NCI-H146 (cell line): ENCODE results near the gene SMIM33.
"Not testable (repeated sequence)": the region's sequence is repeated elsewhere in the genome, so short reads cannot be mapped to it uniquely, and the experiment has no call there.

Experiments used
- DNase-seq: peaks from one replicate; lab custom pipeline; 2025; lab: John Stamatoyannopoulos, UW

SMIM33 gene

DNA sequence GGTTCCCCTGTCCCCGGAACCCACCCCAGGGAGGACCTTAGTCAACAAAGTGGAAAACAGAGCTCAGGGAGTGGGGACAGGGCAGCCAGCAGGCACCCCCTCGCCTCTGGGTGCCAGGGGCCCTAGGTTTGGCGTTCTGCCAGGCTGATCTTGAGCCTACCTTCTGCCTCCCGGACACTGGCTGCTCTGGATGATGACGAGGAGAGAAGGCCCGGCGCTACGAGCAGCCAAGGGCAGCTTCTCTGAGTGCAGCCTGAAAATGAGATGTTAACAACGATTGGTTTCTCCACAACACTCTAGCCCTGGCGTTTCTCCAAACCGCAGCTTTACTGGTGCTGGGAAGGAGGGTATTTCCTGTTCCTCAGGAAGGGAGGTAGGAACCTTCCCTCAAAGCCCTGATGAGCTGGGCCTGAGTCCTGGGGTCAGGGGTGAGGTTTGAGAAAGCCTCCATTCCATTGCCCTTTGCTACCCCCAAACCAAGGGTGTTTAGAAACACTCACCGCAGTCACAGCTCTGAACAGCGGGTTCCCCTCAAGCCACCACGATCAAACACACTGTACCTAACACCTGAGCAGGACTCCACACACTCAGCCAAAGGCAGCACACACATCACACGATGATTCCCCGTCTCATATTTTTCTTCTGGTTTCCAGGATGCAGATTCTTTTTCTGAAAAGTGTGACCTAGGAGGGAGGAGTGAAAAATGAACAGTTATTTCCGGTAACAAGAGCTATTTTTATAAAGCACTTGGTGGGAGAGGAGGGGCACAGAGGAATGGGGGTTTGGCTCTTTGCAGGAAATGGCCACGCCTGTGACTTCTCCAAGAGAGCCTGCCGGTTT, 11.5 kb downstream of the SMIM33 start, which contains the start of gene STING1:
Gene STING1 (minus strand): TSS at position 709 of the 840 bp plus-strand sequence. CDS start 1,054 bp downstream, outside the sequence.
- DNase-seq, result no peak

DNA sequence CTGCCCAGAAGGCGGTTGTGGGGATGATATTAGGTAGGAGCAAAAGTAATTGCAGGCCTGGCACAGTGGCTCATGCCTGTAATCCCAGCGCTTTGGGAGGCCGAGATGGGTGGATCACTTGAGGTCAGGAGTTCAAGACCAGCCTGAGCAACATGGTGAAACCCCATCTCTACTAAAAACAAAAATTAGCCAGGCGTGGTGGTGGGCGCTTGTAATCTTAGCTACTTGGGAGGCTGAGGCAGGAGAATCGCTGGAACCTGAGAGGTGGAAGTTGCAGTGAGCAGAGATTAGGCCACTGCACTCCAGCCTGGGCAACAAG, 12.0 kb downstream of the SMIM33 start:
- DNase-seq, result not testable (repeated sequence)

DNA sequence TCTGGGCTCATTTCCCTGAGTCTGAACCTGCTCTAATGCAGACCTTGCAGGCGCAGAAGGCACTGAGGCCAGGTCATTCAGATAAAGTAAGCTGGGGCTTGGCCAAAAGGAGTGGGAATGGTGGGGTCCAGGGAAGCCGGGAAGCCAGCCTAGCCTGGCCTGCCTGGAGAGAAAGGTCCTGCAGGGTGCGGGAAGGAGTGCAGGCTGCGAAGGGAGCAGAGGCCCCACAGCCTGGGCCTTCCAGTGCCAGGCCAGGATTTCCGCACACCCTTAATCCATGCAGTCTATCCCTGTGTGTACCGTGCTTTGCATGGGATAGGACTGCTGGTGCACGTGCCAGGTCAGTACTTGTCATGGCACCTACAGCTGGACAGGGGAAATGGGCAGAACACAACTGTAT, 15.4 kb downstream of the SMIM33 start:
- no peak for DNase-seq

- DNase-seq, result no peak
Measured at GRCh38 chr5:139488260-139488659, 17.5 kb downstream of the SMIM33 start.

DNA sequence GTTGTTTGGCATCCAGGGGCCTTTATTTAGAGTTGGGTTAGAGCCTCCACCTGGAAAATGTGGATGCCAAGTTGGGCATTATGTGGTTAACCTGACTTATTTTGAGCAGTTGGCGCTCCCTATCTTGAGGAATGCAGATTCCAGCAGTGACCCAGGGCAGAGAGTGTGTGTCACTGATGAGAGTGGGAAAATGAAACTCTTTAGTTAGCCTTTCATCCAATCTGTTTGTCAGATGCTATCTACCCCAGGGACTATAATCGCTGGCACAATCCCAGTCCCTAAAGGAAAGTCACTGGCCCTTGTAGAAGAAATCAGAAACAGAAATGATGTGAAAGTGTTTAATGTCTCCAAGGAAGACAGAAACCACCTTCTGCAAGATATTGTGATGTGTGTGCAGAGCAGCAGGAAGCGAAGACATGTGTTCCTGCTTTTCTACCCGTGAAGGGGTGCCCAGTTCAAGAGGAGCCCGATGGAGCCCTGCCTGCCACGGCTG, 21.9 kb downstream of the SMIM33 start:
- no peak for DNase-seq

GRCh38 chr5:139494256-139494655, 23.5 kb downstream of the SMIM33 start:
- no peak for DNase-seq

DNA sequence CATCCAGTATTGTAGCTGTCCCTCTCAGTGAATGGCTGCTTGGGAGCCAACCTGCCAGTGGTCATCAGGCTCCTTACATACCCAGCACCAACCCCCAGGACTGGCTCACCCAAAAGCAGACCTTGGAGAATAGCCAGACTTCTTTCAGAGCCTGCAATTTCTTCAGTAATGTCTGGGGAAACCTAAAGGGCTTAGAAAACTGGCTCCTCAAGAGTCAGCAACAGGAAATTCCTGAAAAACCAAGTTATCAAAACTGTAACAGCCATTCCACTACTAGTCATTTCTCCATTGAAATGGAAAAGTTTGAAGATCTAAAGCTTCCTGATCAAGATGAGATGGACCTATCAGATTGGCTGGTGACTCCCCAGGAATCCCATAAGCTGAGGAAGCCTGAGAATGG, 24.0 kb downstream of the SMIM33 start:
- DNase-seq, result no peak

DNA sequence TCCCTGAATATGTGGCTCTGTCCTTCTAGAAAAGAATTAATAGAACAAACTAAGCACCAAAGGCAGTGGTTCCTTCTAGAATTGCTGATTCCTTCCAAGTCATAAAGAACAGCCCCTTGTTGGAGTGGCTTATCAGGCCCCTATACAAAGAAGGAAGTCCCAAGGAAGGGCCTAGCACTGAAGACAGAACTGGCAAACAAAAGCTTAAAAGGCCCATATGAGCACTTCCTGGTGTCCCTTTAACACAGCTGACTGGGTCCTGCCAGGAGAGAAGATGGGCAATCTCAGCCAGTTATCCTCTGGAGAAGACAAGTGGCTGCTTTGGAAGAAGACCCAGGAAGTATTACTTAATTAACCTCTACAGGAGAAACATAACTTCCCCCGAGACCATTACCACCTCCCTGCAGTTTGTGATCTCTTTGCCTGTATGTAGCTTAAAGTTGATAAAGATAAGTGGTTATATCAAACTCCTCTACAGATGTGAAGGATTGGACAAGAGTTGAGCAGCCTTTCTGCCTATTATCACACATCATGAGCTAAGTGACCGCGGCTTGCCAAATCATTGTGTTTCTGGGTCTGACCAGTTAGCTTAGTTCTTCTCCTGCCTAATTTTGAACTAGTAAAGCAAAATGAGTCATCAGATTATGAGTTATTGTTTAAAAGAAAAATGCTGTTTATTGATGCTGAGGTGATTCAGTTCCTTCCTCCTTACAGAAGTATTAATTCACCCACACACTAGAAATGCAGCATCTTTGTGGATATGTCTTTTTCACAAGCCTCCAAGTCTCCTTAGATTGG, 25.0 kb downstream of the SMIM33 start:
- DNase-seq, result no peak

DNA sequence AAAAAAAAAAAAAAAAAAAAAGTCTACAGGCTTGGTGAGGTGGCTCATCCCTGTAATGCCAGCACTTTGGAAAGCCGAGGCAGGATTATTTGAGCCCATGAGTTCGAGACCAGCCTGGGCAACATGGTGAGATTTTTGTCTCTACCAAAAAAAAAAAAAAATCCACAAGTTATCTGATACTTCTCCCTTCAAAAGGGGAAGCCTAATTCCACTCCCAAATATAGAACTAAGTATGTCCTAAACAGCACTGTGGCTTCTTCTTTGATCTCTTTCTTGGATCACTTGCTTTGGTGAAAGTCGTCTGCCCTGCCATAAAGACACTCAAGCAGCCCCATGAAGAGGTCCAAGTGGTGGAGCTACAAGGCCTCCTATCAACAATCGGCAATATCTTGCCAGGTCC, 30.6 kb downstream of the SMIM33 start:
- no peak for DNase-seq

DNA sequence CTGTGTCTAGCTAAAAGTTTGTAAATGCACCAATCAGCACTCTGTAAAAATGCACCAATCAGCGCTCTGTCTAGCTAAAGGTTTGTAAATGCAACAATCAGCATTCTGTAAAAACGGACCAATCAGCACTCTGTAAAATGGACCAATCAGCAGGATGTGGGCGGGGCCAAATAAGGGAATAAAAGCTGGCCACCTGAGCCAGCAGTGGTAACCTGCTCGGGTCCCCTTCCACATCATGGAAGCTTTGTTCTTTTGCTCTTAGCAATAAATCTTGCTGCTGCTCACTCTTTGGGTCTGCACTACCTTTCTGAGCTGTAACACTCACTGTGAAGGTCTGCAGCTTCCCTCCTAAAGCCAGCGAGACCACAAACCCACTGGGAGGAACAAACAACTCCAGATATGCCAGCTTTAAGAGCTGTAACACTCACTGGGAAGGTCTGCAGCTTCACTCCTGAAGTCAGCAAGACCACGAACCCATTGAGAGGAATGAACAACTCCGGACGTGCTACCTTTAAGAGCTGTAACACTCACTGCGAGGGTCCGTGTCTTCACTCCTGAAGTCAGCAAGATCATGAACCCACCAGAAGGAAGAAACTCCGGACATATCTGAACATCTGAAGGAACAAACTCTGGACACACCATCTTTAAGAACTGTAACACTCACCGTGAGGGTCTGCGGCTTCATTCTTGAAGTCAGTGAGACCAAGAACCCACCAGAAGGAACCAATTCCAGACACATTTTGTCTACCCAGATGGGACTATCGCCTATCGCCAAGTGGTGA, 32.4 kb downstream of the SMIM33 start:
- not testable (repeated sequence) for DNase-seq

GRCh38 chr5:139503879-139504278, 33.1 kb downstream of the SMIM33 start:
- not testable (repeated sequence) for DNase-seq

DNA sequence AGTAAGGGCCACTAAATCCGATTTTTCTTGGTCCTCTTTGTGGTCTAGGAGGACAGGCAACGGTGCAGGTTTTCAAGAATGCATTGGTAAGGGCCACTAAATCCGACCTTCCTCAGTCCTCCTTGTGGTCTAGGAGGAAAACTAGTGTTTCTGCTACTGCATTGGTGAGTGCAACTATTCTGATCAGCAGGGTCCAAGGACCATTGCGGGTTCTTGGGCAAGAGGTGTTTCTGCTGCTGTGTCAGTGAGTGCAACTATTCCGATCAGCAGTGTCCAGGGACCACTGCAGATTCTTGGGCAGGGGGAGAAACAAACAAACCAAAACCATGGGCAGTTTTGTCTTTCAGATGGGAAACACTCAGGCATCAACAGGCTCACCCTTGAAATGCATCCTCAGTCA, 33.9 kb downstream of the SMIM33 start:
- not testable (repeated sequence) for DNase-seq

DNA sequence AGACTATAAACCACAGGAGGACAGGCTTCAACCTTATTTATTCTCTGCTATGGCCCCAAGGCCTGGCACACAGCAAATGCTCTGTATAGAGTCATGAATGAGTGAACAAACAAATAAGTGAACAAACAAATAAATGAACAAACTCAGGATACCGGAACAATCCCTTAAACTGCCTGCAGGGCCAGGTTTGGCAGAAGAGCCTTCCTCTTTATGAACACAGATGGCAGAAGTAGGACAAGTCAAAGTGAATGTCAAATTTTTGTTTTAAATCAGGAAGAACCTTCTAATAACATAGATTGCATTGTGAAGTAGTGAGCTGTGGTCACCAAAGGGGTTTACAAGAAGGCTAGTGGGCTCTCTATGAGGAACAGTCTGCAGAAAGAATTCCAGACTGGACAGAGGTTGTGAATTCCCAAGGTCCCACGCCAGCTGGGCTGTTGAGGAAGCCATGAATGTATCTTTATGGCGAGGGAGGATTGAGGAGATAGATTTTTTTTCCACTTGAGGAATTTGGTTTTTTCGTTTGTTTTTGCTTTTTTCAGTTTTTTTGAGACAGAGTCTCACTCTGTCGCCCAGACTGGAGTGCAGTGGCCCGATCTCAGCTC, 42.1 kb downstream of the SMIM33 start:
- no peak for DNase-seq

DNA sequence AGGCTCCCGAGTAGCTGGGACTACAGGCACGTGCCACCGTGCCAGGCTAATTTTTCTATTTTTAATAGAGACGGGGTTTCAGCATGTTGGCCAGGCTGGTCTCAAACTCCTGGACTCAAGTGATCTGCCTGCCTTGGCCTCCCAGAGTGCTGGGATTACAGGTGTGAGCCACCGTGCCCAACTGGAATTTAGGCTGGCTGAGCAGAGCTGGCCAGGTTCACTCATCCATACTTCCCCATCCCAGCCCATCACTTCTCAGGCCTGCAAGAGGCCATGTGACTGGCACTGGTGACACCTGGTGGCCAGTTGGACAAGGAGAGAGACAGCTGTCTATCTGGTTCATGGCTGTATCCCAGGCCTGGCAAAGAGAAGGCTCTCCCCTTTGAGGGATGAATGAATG, 42.6 kb downstream of the SMIM33 start:
- DNase-seq, result peak; percentile 72

GRCh38 chr5:139513852-139514485, 43.2 kb downstream of the SMIM33 start:
- no peak for DNase-seq

DNA sequence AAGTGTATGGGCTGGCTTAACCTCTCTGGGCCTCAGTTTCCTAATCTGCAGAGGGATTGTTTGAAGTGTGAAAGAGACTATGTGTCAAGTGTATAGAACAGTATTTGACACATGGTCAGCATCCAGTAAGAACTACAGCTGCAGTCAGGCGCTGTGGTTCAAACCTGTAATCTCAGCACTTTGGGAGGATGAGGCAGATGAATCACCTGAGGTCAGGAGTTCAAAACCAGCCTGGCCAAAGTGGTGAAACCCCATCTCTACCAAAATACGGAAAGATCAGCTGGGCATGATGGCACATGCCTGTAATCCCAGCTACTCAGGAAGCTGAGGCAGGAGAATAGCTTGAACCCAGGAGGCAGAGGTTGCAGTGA, 43.7 kb downstream of the SMIM33 start:
- no peak for DNase-seq

- DNase-seq, result peak; percentile 72
Measured at GRCh38 chr5:139517683-139518564, 47.1 kb downstream of the SMIM33 start.
